A673 (cell line): ENCODE measurements around the gene ZNF610. TPM values are rescaled to one million over a fixed set of nuclear protein-coding genes. Genes with fewer than 3 reads are reported as not detected.

Source experiments
- BruUV-seq: library from RNA; stranded (reverse); fragments of 400-500 nt; replicated peaks from 2 replicates; lab custom pipeline; 2021; lab: Mats Ljungman, UMichigan
- CTCF ChIA-PET: fragments of 300-600 bp; sonication (Branson Sonifier 250); formaldehyde crosslinking; loops from one replicate; lab custom pipeline; 2022; ENCODE audit warnings: antibody characterized with exemption; lab: Charles Lee
- POLR2A ChIA-PET: fragments of 300-600 bp; sonication (Branson Sonifier 250); formaldehyde crosslinking; loops from one replicate; lab custom pipeline; 2022; ENCODE audit warnings: antibody characterized with exemption; ENCODE audit not compliant: low non-redundant PET; lab: Charles Lee
- DNase-seq: peaks from one replicate; pipeline ENCODE4 v3.0.0-alpha.2; 2015; ENCODE audit warnings: low spot score
- H3K27ac ChIP-seq: fragments of 200-600 bp; sonication (generic); 2 replicates; pipeline ENCODE4 v1.5.1; 2016; ENCODE audit warnings: mixed run types, low read depth, mild to moderate bottlenecking, mixed read lengths, antibody characterized with exemption, low read length; ENCODE audit not compliant: poor library complexity, severe bottlenecking
- H3K27me3 ChIP-seq: fragments of 200-600 bp; sonication (generic); replicated peaks from 2 replicates; pipeline ENCODE4 v1.6.1; 2017; ENCODE audit warnings: mixed run types, low read depth, mild to moderate bottlenecking, mixed read lengths, antibody characterized with exemption, low read length; ENCODE audit not compliant: insufficient read depth, poor library complexity
- H3K36me3 ChIP-seq: fragments of 200-600 bp; sonication (generic); 2 replicates; pipeline ENCODE4 v1.6.1; 2016; ENCODE audit warnings: mixed run types, mild to moderate bottlenecking, mixed read lengths, antibody characterized with exemption, low read length; ENCODE audit not compliant: insufficient read depth, poor library complexity, severe bottlenecking
- H3K4me1 ChIP-seq: fragments of 200-600 bp; sonication (generic); 2 replicates; pipeline ENCODE4 v1.6.1; 2017; ENCODE audit warnings: mixed run types, mild to moderate bottlenecking, mixed read lengths, antibody characterized with exemption, low read length; ENCODE audit not compliant: insufficient read depth, poor library complexity, severe bottlenecking
- H3K4me3 ChIP-seq: fragments of 200-600 bp; sonication (generic); 2 replicates; pipeline ENCODE4 v1.5.1; 2016; ENCODE audit warnings: low read depth, mixed run types, mild to moderate bottlenecking, mixed read lengths, low read length; ENCODE audit not compliant: poor library complexity, severe bottlenecking
- H3K9me3 ChIP-seq: fragments of 200-600 bp; sonication (generic); 2 replicates; pipeline ENCODE4 v1.6.1; 2016; ENCODE audit warnings: mixed run types, low read depth, mild to moderate bottlenecking, mixed read lengths, antibody characterized with exemption, low read length; ENCODE audit not compliant: poor library complexity, severe bottlenecking
- CTCF ChIP-seq: fragments of 300-800, 200-600 bp; sonication (generic); conservative IDR thresholded peaks from 2 replicates; pipeline ENCODE4 v1.5.1; 2017; ENCODE audit warnings: low read depth, mild to moderate bottlenecking, antibody characterized with exemption, low read length, moderate library complexity, mixed read lengths
- EZH2 ChIP-seq: fragments of 200-600 bp; sonication (generic); IDR thresholded peaks from 2 replicates; pipeline ENCODE4 v1.6.1; 2017; ENCODE audit warnings: borderline replicate concordance, low read depth, mild to moderate bottlenecking, mixed read lengths, antibody characterized with exemption, low read length; ENCODE audit not compliant: poor library complexity, severe bottlenecking
- intact Hi-C: fragments of 100-400 bp; cut with micrococcal nuclease; formaldehyde crosslinking; loops from one replicate; pipeline ENCODE4 v1.10.0; 2022; ENCODE audit not compliant: unreplicated experiment
- total RNA-seq: library from RNA; stranded (reverse); gene quantifications from 2 replicates; pipeline ENCODE4 v1.2.3, GENCODE V29; 2021

Gene ZNF610
- total RNA-seq, 1 experiment from 2014 or later = 3.4 TPM

GRCh38 chr19:52415711-52416110, 79.7 kb downstream of the ZNF610 start:
- TF ChIP-seq CTCF (no peak), EZH2 (no peak)
- H3K4me1 ChIP-seq = no peaks in the 10 kb centered on the region
- ChIA-PET CTCF (no interaction called here), POLR2A (no interaction called here)
- DNase-seq = no peak
- H3K9me3 ChIP-seq = peaks cover 24% of the 10 kb centered on the region
- H3K4me3 ChIP-seq = no peak overlapping the region
- no TSS peak for BruUV-seq
- no peak overlapping the region for H3K27ac ChIP-seq
- H3K27me3 ChIP-seq = no peaks in the 10 kb centered on the region
- intact Hi-C loops = no loop called here
- no peaks in the 10 kb centered on the region for H3K36me3 ChIP-seq

Other genes starting within 250 kb of the ZNF610 start
- 15.7 and 16.7 TPM in 2 replicates for gene ZNF841, start 240.5 kb upstream of the ZNF610 start, total RNA-seq
- 15.7 and 17.1 TPM in 2 replicates for gene ZNF616, start 196.3 kb upstream of the ZNF610 start, total RNA-seq
- gene ZNF836, start 164.6 kb upstream of the ZNF610 start, total RNA-seq = 6.1 and 7.7 TPM in 2 replicates
- gene PPP2R1A, start 146.2 kb upstream of the ZNF610 start, total RNA-seq = 316 and 324 TPM in 2 replicates
- 19.6 and 22.0 TPM in 2 replicates for gene ZNF766, start 66.7 kb upstream of the ZNF610 start, total RNA-seq
- 19.4 and 20.7 TPM in 2 replicates for gene ZNF480, start 39.1 kb upstream of the ZNF610 start, total RNA-seq
- gene ZNF880, start 33.7 kb downstream of the ZNF610 start, total RNA-seq = 3.7 and 3.9 TPM in 2 replicates
- gene ZNF528, start 61.6 kb downstream of the ZNF610 start, total RNA-seq = 2.4 and 4.3 TPM in 2 replicates
- not detected in 2 replicates for gene ZNF534, start 92.9 kb downstream of the ZNF610 start, total RNA-seq
- 0.69 and 1.1 TPM in 2 replicates for gene ZNF578, start 117.3 kb downstream of the ZNF610 start, total RNA-seq
- 15.1 and 19.1 TPM in 2 replicates for gene ZNF808, start 191.4 kb downstream of the ZNF610 start, total RNA-seq
- gene ZNF701, start 234.0 kb downstream of the ZNF610 start, total RNA-seq = 9.8 and 14.7 TPM in 2 replicates